Immature natural killer cell (primary cell): ENCODE data around the gene PPP1R9B. TPM values are rescaled to one million over a fixed set of nuclear protein-coding genes. Genes with fewer than 3 reads are reported as not detected.

ENCODE experiments used
- DNase-seq, 3 donors: peaks; one replicate each; pipeline ENCODE4 v3.0.0; 2022; ENCODE audit warnings: mixed read lengths in 1 of 3
- H3K27ac Mint-ChIP-seq, 6 donors: one replicate each; pipeline ENCODE4 v1.8.0; 2020; ENCODE audit warnings: mixed read lengths in 6 of 6, mild to moderate bottlenecking in 5 of 6, inconsistent platforms in 4 of 6, moderate library complexity in 3 of 6
- H3K27me3 Mint-ChIP-seq, 3 donors: one replicate each; pipeline ENCODE4 v1.8.0; 2020 to 2021; ENCODE audit warnings: low read depth in 3 of 3, mild to moderate bottlenecking in 3 of 3, mixed read lengths in 3 of 3, moderate library complexity in 3 of 3, inconsistent platforms in 1 of 3
- H3K36me3 Mint-ChIP-seq, 3 donors: one replicate each; pipeline ENCODE4 v1.8.0; 2020; ENCODE audit warnings: mixed read lengths in 3 of 3, inconsistent platforms in 2 of 3, mild to moderate bottlenecking in 2 of 3
- H3K4me1 Mint-ChIP-seq, 2 donors: one replicate each; pipeline ENCODE4 v1.8.0; 2020; ENCODE audit warnings: inconsistent platforms in 2 of 2, mild to moderate bottlenecking in 2 of 2, mixed read lengths in 2 of 2, moderate library complexity in 1 of 2
- H3K4me3 Mint-ChIP-seq, 5 donors: one replicate each; pipeline ENCODE4 v1.8.0; 2020; ENCODE audit warnings: mild to moderate bottlenecking in 5 of 5, mixed read lengths in 5 of 5, inconsistent platforms in 3 of 5, moderate library complexity in 3 of 5
- H3K9me3 Mint-ChIP-seq, 6 donors: one replicate each; pipeline ENCODE4 v1.8.0; 2020; ENCODE audit warnings: mild to moderate bottlenecking in 6 of 6, mixed read lengths in 6 of 6, inconsistent platforms in 4 of 6, moderate library complexity in 3 of 6
- polyA plus RNA-seq, 3 donors: library from polyadenylated mRNA; unstranded; fragments of 300-500 nt; fragmentation: Illumina TruSeq; gene quantifications; one replicate each; pipeline ENCODE4 v1.2.3, GENCODE V29; 2021

Gene PPP1R9B
- polyA plus RNA-seq, 3 donors from 2014 or later = 0.25 to 2.0 (median 0.66) TPM

GRCh38 chr17:50190603-50191358 is 40.3 kb upstream of the PPP1R9B start:
- Mint-ChIP-seq H3K36me3 (no peaks in the 10 kb centered on the region), H3K9me3 (peaks cover 0 to 2% (median 0%) of the 10 kb centered on the region in 6 donors), H3K27ac (no peak overlapping the region), H3K4me3 (no peak overlapping the region), H3K27me3 (peaks cover 2 to 7% (median 4%) of the 10 kb centered on the region in 3 donors), H3K4me1 (no peaks in the 10 kb centered on the region)
- DNase-seq = no peak

- Mint-ChIP-seq H3K36me3 (no peaks in the 10 kb centered on the region), H3K4me3 (no peak overlapping the region), H3K9me3 (peaks cover 0 to 2% (median 0%) of the 10 kb centered on the region in 6 donors), H3K4me1 (no peaks in the 10 kb centered on the region), H3K27ac (no peak overlapping the region), H3K27me3 (peaks cover 2 to 7% (median 4%) of the 10 kb centered on the region in 3 donors)
- DNase-seq = no peak
Measured at GRCh38 chr17:50190293-50190602, 39.8 kb upstream of the PPP1R9B start.

GRCh38 chr17:50189550-50190292 is 39.2 kb upstream of the PPP1R9B start:
- peaks cover 0 to 2% (median 0%) of the 10 kb centered on the region in 6 donors for H3K9me3 Mint-ChIP-seq
- peaks cover 0 to under 1% of the 10 kb centered on the region in 2 donors for H3K4me1 Mint-ChIP-seq
- H3K27ac Mint-ChIP-seq = no peak overlapping the region
- DNase-seq = no peak
- H3K27me3 Mint-ChIP-seq = peaks cover 2 to 7% (median 4%) of the 10 kb centered on the region in 3 donors
- no peak overlapping the region for H3K4me3 Mint-ChIP-seq
- no peaks in the 10 kb centered on the region for H3K36me3 Mint-ChIP-seq

GRCh38 chr17:50188921-50189549 is 38.6 kb upstream of the PPP1R9B start:
- Mint-ChIP-seq H3K27me3 (peaks cover 2 to 6% (median 4%) of the 10 kb centered on the region in 3 donors), H3K27ac (no peak overlapping the region), H3K4me3 (no peak overlapping the region), H3K9me3 (peaks cover 0 to 2% (median 0%) of the 10 kb centered on the region in 6 donors), H3K4me1 (peaks cover 3 to 4% of the 10 kb centered on the region in 2 donors), H3K36me3 (no peaks in the 10 kb centered on the region)
- no peak for DNase-seq

GRCh38 chr17:50188531-50188920 is 38.0 kb upstream of the PPP1R9B start:
- H3K4me3 Mint-ChIP-seq = no peak overlapping the region
- no peaks in the 10 kb centered on the region for H3K36me3 Mint-ChIP-seq
- peaks cover 8 to 9% of the 10 kb centered on the region in 2 donors for H3K4me1 Mint-ChIP-seq
- peaks cover 0 to 2% (median 0%) of the 10 kb centered on the region in 6 donors for H3K9me3 Mint-ChIP-seq
- H3K27me3 Mint-ChIP-seq = peaks cover 2 to 4% (median 3%) of the 10 kb centered on the region in 3 donors
- no peak for DNase-seq
- H3K27ac Mint-ChIP-seq = no peak overlapping the region

GRCh38 chr17:50187751-50188530 is 37.5 kb upstream of the PPP1R9B start:
- Mint-ChIP-seq H3K9me3 (peaks cover 0 to 2% (median 0%) of the 10 kb centered on the region in 6 donors), H3K4me1 (peaks cover 12 to 13% of the 10 kb centered on the region in 2 donors), H3K4me3 (no peak overlapping the region), H3K36me3 (no peaks in the 10 kb centered on the region), H3K27me3 (peaks cover 2 to 4% (median 3%) of the 10 kb centered on the region in 3 donors), H3K27ac (no peak overlapping the region)
- DNase-seq = no peak

GRCh38 chr17:50187394-50187725 is 36.9 kb upstream of the PPP1R9B start:
- DNase-seq = no peak
- peaks cover 3 to 4% (median 4%) of the 10 kb centered on the region in 3 donors for H3K27me3 Mint-ChIP-seq
- peaks cover 17% of the 10 kb centered on the region in 2 donors for H3K4me1 Mint-ChIP-seq
- peaks cover 0 to 2% (median 0%) of the 10 kb centered on the region in 6 donors for H3K9me3 Mint-ChIP-seq
- H3K36me3 Mint-ChIP-seq = no peaks in the 10 kb centered on the region
- H3K4me3 Mint-ChIP-seq = no peak overlapping the region
- H3K27ac Mint-ChIP-seq = no peak overlapping the region

GRCh38 chr17:50186661-50187393 is 36.4 kb upstream of the PPP1R9B start:
- Mint-ChIP-seq H3K4me1 (peaks cover 17% of the 10 kb centered on the region in 2 donors), H3K36me3 (no peaks in the 10 kb centered on the region), H3K27me3 (peaks cover 3 to 4% (median 4%) of the 10 kb centered on the region in 3 donors), H3K27ac (no peak overlapping the region), H3K9me3 (no peaks in the 10 kb centered on the region), H3K4me3 (no peak overlapping the region)
- no peak for DNase-seq

GRCh38 chr17:50185631-50186471 is 35.4 kb upstream of the PPP1R9B start:
- Mint-ChIP-seq H3K4me1 (peaks cover 17% of the 10 kb centered on the region in 2 donors), H3K27ac (no peak overlapping the region), H3K36me3 (no peaks in the 10 kb centered on the region), H3K9me3 (no peaks in the 10 kb centered on the region), H3K27me3 (peaks cover 4% of the 10 kb centered on the region in 3 donors), H3K4me3 (no peak overlapping the region)
- DNase-seq = no peak

- Mint-ChIP-seq H3K9me3 (no peaks in the 10 kb centered on the region), H3K27me3 (peaks cover 2 to 4% (median 4%) of the 10 kb centered on the region in 3 donors), H3K27ac (no peak overlapping the region), H3K36me3 (no peaks in the 10 kb centered on the region), H3K4me1 (peaks cover 17% of the 10 kb centered on the region in 2 donors), H3K4me3 (no peak overlapping the region)
- DNase-seq = no peak
Measured at GRCh38 chr17:50184611-50185398, 34.3 kb upstream of the PPP1R9B start.

- Mint-ChIP-seq H3K9me3 (no peaks in the 10 kb centered on the region), H3K27ac (peak overlapping the region in 2 of 6 donors; percentile 6 to 24), H3K27me3 (peaks cover 1 to 4% (median 2%) of the 10 kb centered on the region in 3 donors), H3K4me3 (peak overlapping the region; percentile 6 to 82 (median 58)), H3K36me3 (no peaks in the 10 kb centered on the region), H3K4me1 (peaks cover 17% of the 10 kb centered on the region in 2 donors)
- DNase-seq = no peak
Measured at GRCh38 chr17:50184064-50184463, 33.6 kb upstream of the PPP1R9B start.
